ENCODE results near the gene SULT2B1. TPM values are rescaled to one million over a fixed set of nuclear protein-coding genes. Genes with fewer than 3 reads are reported as not detected.

SULT2B1 gene
- total and polyA plus RNA-seq, 2 of the 4 experiments (the other 2 are of a cell fraction) = 0.09 TPM; not detected in 1

GRCh38 chr19:48634424-48635262, 82.7 kb downstream of the SULT2B1 start:
- no TSS peak for BruUV-seq (replicated peaks)
- H3K4me2 ChIP-seq (ENCODE audit: low read depth, low read length) = peak overlapping the region; percentile 67
- H3K36me3 ChIP-seq (ENCODE audit: control insufficient read depth, insufficient read depth, low read length) = no peaks in the 10 kb centered on the region; the same call in 1 of the 2 replicates
- peaks cover 4% of the 10 kb centered on the region; the same call in 1 of the 2 replicates for H4K20me1 ChIP-seq (ENCODE audit: insufficient read depth, low read length)
- peak overlapping the region; percentile 63 for H3K56ac ChIP-seq (ENCODE audit: extremely low read depth, insufficient read depth, low read length)
- 28% methylated on average over 2 of the region's 37 CpGs; no CpG with 5 or more reads in 1 of the 2 experiments for WGBS, 2 experiments (ENCODE audit: extremely low coverage in 2 of 2, insufficient read length in 1 of 2)
- peak overlapping the region; percentile 96 for H2BK15ac ChIP-seq (ENCODE audit: low read depth, low read length)
- peak overlapping the region; percentile 91 for H2BK5ac ChIP-seq (ENCODE audit: low read depth, low read length, poor library complexity, severe bottlenecking)
- H3K4me1 ChIP-seq (ENCODE audit: control insufficient read depth, insufficient read depth, low read length) = peaks cover 43% of the 10 kb centered on the region
- H3K4ac ChIP-seq (ENCODE audit: low read depth, low read length) = peak overlapping the region; percentile 96
- peak overlapping the region; percentile 92 to 99 for H4K8ac ChIP-seq (ENCODE audit: low read depth in 2 of 2, low read length in 2 of 2)
- H3K27ac ChIP-seq (ENCODE audit: insufficient read depth, low read length) = peak overlapping the region; percentile 83
- H3K9me1 ChIP-seq (ENCODE audit: insufficient read depth, low read length) = peaks cover 28% of the 10 kb centered on the region
- dilution Hi-C loops (cut with HindIII; ENCODE audit: low sequenced_read_pairs, unreplicated experiment) (no loop called here), intact Hi-C loops (cut with micrococcal nuclease) (no loop called here), in situ Hi-C loops (cut with MboI; ENCODE audit: low sequenced_read_pairs) (no loop called here)
- DNase-seq (peak; percentile 92), ATAC-seq (ENCODE audit: low read depth) (peak; percentile 40)
- peak overlapping the region; percentile 99 for H2BK20ac ChIP-seq (ENCODE audit: low read depth, low read length)
- H3K9me3 ChIP-seq (ENCODE audit: control insufficient read depth, insufficient read depth, low read length) = no peaks in the 10 kb centered on the region
- peak overlapping the region; percentile 15; the same call in 1 of the 2 replicates for H3K4me3 ChIP-seq (ENCODE audit: insufficient read depth, low read depth, low read length)
- H2AK5ac ChIP-seq (ENCODE audit: low read depth, low read length) = peak overlapping the region; percentile 98
- no peak for TF ChIP-seq RCOR1 (IDR thresholded peaks at IDR 0.05; ENCODE audit: insufficient replicate concordance, low read length)
- no peak for TF ChIP-seq ELK1 (IDR thresholded peaks at IDR 0.05; ENCODE audit: borderline replicate concordance, low read depth, low read length)
- TF ChIP-seq BHLHE40 (IDR thresholded peaks at IDR 0.05; ENCODE audit: low read depth, low read length) = peak; percentile 98
- no peak for TF ChIP-seq CTCF (conservative IDR thresholded peaks at IDR 0.05; ENCODE audit: low read depth, low read length)
- peak; percentile 99 for TF ChIP-seq MAZ (IDR thresholded peaks at IDR 0.05; ENCODE audit: borderline replicate concordance, low read depth, low read length)
- peak; percentile 94 for TF ChIP-seq USF2 (IDR thresholded peaks at IDR 0.05; ENCODE audit: low read depth, low read length)
- no peak for TF ChIP-seq FOS (IDR thresholded peaks at IDR 0.05; ENCODE audit: low read depth, low read length)
- TF ChIP-seq CHD1 (IDR thresholded peaks at IDR 0.05; ENCODE audit: low read depth, low read length) = no peak
- TF ChIP-seq SMC3 (IDR thresholded peaks at IDR 0.05; ENCODE audit: low read depth, low read length) = no peak
- TF ChIP-seq CEBPB (IDR thresholded peaks at IDR 0.05; ENCODE audit: low read depth, low read length) = no peak
- TF ChIP-seq NFE2L2 (IDR thresholded peaks at IDR 0.05; ENCODE audit: low read depth, low read length) = 0 out of 2 replicates have a peak, but pooled peaks have one; percentile 13
- no peak for TF ChIP-seq RFX5 (IDR thresholded peaks at IDR 0.05; ENCODE audit: low read depth, low read length)
- peak overlapping the region; percentile 95 for H3K14ac ChIP-seq (replicated peaks; ENCODE audit: low read depth, low read length)
- peak overlapping the region; percentile 94 for H2AK9ac ChIP-seq (replicated peaks; ENCODE audit: low read depth, low read length, poor library complexity)
- H3K9ac ChIP-seq (ENCODE audit: low read depth, low read length) = peak overlapping the region; percentile 71
- H2BK120ac ChIP-seq (ENCODE audit: low read depth, low read length) = peak overlapping the region; percentile 97
- no peaks in the 10 kb centered on the region for H3K27me3 ChIP-seq (ENCODE audit: control insufficient read depth, insufficient read depth, low read length)
- peak overlapping the region; percentile 91 for H2AFZ ChIP-seq (replicated peaks; ENCODE audit: low read length, poor library complexity)
- CTCF ChIA-PET = no interaction called here
- peak overlapping the region; percentile 95 for H4K5ac ChIP-seq (ENCODE audit: low read depth, low read length)
- H3K18ac ChIP-seq (ENCODE audit: low read depth, low read length) = peak overlapping the region; percentile 92
- POLR2A ChIA-PET (ENCODE audit: unreplicated experiment) = interaction anchor here (0.7 kb wide), 1 partner anchor 14 kb away, joined by 3 read pairs; no protein-coding TSS in a partner anchor
- H4K91ac ChIP-seq (ENCODE audit: insufficient read depth, low read depth, low read length) = peak overlapping the region; percentile 95
- H3K79me1 ChIP-seq (ENCODE audit: low read depth in 1 of 2, low read length in 2 of 2) = peaks cover 0 to 18% of the 10 kb centered on the region in 2 experiments; a peak in 3 of 4 replicates
- peak overlapping the region; percentile 61 for H3K23ac ChIP-seq (ENCODE audit: low read depth, low read length)
